Measurements from ENCODE around the gene SPIRE2. TPM values are rescaled to one million over a fixed set of nuclear protein-coding genes. Genes with fewer than 3 reads are reported as not detected.
A peak's percentile ranks its signal among the peaks of the same experiment; 100 is the strongest.

The SPIRE2 gene
- total and polyA plus RNA-seq, 5 experiments from 2014 or later, result 0.16 to 2.3 (median 1.0) TPM; not detected in 2

DNA sequence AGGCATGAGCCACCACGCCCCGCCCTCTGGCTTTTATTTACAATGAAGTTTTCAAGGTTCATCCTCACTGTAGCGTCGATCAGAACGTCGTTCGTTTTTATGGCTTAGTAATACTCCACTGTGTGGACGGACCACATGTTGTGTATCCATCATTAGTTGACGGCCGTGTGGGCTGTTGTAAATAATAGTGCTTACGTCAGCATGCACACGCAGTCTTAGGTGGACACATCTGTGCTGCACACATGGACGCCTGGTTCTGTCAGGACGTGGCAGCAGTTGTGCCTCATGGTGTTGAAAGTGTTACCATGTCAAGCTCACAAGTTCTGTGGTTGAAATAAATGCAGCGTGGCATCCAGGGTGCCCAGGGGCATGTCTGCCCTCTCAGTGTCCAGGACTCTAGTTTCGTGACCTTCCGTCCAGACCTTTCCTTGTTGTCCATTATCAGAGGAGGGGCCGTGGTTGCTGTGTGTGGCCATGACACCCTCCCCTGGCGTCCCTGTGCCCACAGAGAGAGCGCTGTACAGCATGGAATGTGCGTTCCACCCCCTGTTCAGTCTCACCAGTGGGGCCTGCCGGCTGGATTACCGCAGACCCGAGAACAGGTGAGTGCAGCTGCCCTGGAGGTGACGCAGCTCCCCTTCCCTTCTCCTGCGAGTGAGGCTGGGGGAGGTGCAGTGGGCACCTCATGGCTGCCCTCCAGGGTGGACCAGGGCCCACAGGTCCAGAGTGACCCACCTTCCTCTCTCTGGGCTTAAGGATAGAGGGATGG, 67.4 kb downstream of the SPIRE2 start:
- ATAC-seq (no peak), DNase-seq (no peak)
- Mint-ChIP-seq H3K4me1 (peaks cover 3 to 6% (median 4%) of the 10 kb centered on the region in 4 donors), H3K36me3 (peaks cover 0 to 81% (median 15%) of the 10 kb centered on the region in 3 donors), H3K9me3 (no peaks in the 10 kb centered on the region), H3K27ac (peak overlapping the region in 1 of 10 donors; percentile 29), H3K4me3 (no peak overlapping the region), H3K27me3 (no peaks in the 10 kb centered on the region)
- POLR2A ChIA-PET, result no interaction called here

DNA sequence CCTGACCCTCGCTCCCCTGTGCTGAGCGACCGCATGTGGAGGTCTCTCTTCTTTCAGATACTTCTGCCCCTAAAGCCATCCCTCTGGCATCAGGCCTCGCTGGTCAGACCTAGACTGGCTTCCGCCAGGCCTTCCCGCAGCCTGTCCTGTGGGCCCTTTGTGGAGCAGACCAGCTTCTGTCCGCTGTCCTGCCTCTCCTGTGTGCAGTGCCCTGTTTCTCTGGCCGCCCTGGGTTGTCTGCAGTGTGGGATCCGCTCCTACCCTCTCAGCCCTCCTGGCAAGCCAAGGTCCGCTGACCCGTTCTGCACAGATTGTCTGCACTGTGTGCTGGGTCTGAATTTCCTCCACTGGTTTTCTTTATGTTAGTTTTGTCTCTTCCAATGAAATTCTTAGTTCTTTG, 68.9 kb downstream of the SPIRE2 start:
- peak overlapping the region in 1 of 10 donors; percentile 71 for H3K27ac Mint-ChIP-seq
- POLR2A ChIA-PET, result interaction anchor here (0.7 kb wide), 1 partner anchor 154 kb away, joined by 3 read pairs; no protein-coding TSS in a partner anchor
- peaks cover 0 to 71% (median 15%) of the 10 kb centered on the region in 3 donors for H3K36me3 Mint-ChIP-seq
- no peak overlapping the region for H3K4me3 Mint-ChIP-seq
- DNase-seq, result no peak
- no peaks in the 10 kb centered on the region for H3K4me1 Mint-ChIP-seq
- no peak for ATAC-seq
- no peaks in the 10 kb centered on the region for H3K9me3 Mint-ChIP-seq
- H3K27me3 Mint-ChIP-seq, result no peaks in the 10 kb centered on the region

DNA sequence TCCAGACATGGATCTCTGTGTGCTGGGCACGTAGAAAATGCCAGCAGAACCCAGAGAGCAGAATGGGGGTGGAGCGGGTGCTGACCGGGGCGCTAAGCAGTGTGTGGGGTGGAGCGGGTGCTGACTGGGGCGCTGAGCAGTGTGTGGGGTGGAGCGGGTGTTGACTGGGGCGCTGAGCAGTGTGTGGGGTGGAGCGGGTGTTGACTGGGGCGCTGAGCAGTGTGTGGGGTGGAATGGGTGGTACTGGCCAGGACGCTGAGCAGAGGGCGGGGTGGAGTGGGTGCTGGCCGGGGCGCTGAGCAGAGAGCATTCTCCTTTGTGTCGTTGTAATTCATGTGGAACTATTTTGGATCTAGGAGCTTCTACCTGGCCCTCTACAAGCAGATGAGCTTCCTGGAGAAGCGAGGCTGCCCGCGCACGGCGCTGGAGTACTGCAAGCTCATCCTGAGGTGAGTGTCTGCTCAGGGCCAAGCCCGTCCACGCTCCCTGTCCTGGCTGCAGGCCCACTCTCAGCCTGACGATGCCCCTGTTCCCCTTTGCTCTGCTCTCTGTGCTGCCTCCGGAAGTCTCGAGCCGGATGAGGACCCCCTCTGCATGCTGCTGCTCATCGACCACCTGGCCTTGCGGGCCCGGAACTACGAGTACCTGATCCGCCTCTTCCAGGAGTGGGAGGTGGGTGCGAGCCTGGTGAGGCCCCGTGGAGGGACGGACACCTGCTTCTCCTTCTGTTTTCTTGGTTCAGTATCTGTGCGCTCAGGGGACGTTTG, 70.1 kb downstream of the SPIRE2 start:
- Mint-ChIP-seq H3K27ac (peak overlapping the region in 3 of 10 donors; percentile 4 to 71 (median 27)), H3K36me3 (peaks cover 0 to 63% (median 15%) of the 10 kb centered on the region in 3 donors), H3K4me1 (no peaks in the 10 kb centered on the region), H3K9me3 (no peaks in the 10 kb centered on the region), H3K27me3 (no peaks in the 10 kb centered on the region), H3K4me3 (no peak overlapping the region)
- ATAC-seq (no peak), DNase-seq (no peak)
- POLR2A ChIA-PET, result no interaction called here

DNA sequence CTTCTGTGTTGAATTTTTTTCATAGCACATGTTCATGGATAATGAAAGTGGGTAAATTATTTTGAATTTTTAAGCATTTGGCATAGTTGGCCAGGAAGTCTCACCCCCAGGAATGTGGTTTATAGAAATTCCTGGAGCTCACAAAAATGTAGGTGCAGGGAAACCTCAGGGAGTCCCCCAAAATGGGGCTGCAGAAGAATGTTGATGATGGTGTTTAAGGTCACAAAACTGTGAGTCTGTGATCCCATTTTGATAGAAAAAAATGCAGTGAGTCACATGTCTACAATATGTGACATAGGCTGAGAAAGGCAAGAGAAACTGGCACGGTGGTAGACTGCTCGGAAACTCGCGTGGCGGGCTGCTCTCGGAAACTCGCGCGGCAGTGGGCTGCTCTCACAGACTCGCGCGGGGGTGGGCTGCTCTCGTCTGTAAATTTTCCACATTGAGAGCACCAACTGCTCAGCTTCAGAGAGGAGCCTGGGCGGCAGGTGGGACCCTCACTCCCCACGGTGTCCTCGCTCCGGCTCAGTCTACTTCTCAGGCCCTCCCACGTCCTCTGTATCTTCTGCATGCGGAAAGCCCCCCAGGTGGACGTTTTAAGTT, 71.7 kb downstream of the SPIRE2 start:
- Mint-ChIP-seq H3K36me3 (peaks cover 0 to 63% (median 15%) of the 10 kb centered on the region in 3 donors), H3K4me1 (no peaks in the 10 kb centered on the region), H3K27ac (no peak overlapping the region), H3K27me3 (no peaks in the 10 kb centered on the region), H3K9me3 (no peaks in the 10 kb centered on the region), H3K4me3 (no peak overlapping the region)
- POLR2A ChIA-PET, result no interaction called here
- DNase-seq, result no peak
- ATAC-seq, result no peak

DNA sequence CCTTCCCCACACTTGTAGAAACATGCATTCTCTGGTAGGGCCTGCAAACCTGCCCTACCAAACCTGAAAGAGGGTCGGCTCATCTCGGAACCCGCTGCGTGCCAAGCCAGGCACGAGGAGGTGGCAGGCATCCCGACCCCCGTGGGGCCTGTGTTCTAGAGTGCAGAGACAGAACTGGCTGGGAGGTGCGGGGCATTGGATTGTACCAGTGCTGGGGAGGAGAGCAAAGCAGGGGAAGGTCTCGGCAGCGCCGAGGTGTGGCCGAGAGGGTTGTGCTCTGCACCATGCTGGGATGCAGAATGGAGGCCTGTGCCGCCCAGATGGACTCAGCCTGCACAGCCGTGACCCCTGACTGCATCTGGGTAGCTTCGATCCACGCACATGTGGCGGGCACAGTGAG, 72.6 kb downstream of the SPIRE2 start:
- no peaks in the 10 kb centered on the region for H3K9me3 Mint-ChIP-seq
- no peaks in the 10 kb centered on the region for H3K27me3 Mint-ChIP-seq
- peaks cover 0 to 59% (median 15%) of the 10 kb centered on the region in 3 donors for H3K36me3 Mint-ChIP-seq
- peak overlapping the region in 2 of 10 donors; percentile 5 to 22 for H3K27ac Mint-ChIP-seq
- no peak for ATAC-seq
- POLR2A ChIA-PET, result no interaction called here
- H3K4me3 Mint-ChIP-seq, result no peak overlapping the region
- no peaks in the 10 kb centered on the region for H3K4me1 Mint-ChIP-seq
- DNase-seq, result no peak

DNA sequence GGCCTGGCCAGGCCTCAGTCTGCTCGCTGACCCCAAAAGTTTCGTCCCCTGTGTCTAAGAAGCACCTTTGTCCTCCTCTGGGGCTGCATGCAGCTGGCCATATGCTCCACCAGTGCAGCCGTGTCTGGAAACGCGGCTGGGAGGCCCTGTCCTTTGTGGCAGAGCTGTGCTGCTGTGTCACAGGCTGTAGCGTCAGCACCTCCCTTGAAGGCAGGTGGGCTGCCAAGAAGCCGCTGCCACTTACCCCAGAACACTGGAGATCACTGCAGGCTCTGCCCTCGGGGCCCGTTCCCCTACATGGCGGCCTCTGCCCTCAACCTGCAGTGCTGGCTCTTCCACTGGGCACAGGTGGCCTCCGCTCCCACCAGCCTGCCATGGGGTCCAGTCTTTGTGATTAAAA, 74.7 kb downstream of the SPIRE2 start:
- Mint-ChIP-seq H3K27me3 (no peaks in the 10 kb centered on the region), H3K4me1 (no peaks in the 10 kb centered on the region), H3K36me3 (peaks cover 0 to 48% (median 19%) of the 10 kb centered on the region in 3 donors), H3K4me3 (no peak overlapping the region), H3K27ac (no peak overlapping the region), H3K9me3 (no peaks in the 10 kb centered on the region)
- ATAC-seq, result peak in 1 of 2 donors; percentile 20
- no peak for DNase-seq
- POLR2A ChIA-PET, result no interaction called here

DNA sequence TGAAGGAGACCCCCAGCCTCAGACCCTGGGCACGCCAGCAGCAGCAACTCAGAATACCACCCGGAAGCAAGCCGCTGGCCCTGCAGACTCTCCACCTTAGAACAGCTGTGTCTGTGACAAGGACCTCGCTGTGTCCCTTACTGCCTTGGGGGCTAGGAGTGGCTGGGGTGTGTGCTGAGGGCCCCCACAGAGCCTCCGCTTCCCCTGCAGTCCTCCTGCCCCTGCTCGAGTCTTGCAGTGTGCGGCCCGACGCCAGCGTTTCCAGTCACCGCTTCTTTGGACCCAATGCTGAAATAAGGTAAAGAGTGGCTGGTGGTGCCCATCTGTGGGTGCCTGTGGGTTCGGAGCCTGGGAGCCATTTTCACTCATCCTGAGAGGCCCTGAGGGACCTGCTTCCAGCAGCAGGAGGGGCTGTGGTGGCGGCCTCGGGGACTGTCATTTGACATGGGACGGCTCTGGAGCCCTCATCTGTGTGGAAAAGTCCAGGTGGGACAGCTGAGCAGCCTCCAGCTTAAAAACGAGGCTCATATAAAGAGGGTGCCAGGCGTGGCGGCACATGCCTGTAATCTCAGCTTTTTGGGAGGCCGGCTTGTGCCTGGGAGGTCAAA, 75.7 kb downstream of the SPIRE2 start:
- Mint-ChIP-seq H3K4me3 (no peak overlapping the region), H3K27ac (no peak overlapping the region), H3K4me1 (peaks cover 0 to 2% (median 0%) of the 10 kb centered on the region in 4 donors), H3K9me3 (no peaks in the 10 kb centered on the region), H3K36me3 (peaks cover 0 to 45% (median 14%) of the 10 kb centered on the region in 3 donors), H3K27me3 (no peaks in the 10 kb centered on the region)
- ATAC-seq (no peak), DNase-seq (no peak)
- POLR2A ChIA-PET, result no interaction called here

DNA sequence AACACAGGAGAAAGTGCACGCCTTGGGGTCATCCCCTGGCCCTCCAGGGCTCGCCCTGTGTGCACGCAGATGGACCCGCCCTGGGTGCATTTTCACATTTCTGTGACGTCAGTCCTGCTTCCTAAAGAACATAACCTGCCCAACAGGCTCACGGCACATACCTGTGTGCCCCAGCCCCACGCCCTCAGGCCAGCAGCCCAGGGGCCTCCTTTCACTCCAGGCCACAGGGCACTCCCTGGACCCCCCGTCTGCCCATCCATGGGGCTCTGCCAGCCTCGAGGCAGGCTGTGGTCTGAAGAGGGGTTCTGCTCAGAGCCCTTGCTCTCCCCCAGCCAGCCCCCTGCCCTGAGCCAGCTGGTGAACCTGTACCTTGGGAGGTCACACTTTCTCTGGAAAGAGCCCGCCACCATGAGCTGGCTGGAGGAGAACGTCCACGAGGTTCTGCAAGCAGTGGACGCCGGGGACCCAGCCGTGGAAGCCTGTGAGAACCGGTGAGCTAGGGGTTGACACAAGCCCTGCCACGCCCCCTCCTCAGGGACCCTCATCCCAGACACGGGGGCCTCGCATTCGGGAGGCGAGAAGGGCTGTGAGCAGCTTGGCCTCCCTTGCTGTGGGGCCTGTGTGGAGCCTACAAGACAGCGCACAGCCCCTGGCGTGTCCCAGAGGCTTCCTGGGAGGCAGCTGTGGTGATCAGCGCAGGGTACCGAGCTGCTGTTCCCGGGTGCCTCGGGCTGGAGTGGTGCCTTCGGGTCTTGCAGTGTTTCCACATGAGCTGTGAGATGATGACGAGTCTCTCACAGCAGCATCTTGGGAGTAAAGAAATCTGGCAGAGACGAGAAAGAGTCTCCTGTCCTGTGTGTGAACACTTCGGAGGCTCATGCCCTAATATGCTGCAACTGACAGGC, 76.6 kb downstream of the SPIRE2 start:
- ATAC-seq (no peak), DNase-seq (no peak)
- peak overlapping the region in 1 of 10 donors; percentile 44 for H3K27ac Mint-ChIP-seq
- peaks cover 0 to 3% (median under 1%) of the 10 kb centered on the region in 4 donors for H3K4me1 Mint-ChIP-seq
- POLR2A ChIA-PET, result interaction anchor here (0.8 kb wide), 1 partner anchor 161 kb away, joined by 3 read pairs; no protein-coding TSS in a partner anchor
- H3K4me3 Mint-ChIP-seq, result no peak overlapping the region
- H3K9me3 Mint-ChIP-seq, result no peaks in the 10 kb centered on the region
- H3K36me3 Mint-ChIP-seq, result peaks cover 0 to 40% (median 8%) of the 10 kb centered on the region in 3 donors
- no peaks in the 10 kb centered on the region for H3K27me3 Mint-ChIP-seq

DNA sequence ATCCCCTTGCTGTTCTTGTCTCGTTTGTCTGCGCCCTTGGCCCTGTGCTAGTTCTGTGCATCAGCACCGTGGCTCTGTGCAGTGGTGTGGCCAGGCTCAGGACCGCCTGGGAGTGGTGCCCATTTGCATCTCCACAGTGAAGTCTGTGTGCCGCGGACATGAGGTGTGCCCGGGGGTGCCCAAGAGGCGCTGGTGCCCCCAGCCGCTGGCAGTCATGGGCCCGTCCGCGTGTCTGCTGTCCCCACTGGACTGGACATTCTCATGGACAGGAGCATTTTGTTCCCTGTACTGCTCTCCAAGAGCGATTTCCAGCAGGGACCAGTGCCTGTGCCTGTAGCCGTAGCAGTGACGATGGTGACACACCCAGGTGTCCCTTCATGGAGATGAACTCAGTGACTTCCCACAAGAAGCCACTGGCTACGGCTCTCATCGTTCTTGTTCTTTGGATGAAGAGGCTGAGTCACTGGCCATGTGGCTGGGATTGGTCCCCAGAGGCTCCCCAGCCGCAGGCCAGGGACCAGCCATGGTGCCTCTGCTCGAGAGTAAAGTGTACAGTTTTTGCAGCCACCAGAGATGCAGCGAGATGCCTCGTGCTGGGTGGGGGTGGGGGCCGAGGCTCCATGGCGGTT, 77.3 kb downstream of the SPIRE2 start:
- Mint-ChIP-seq H3K9me3 (no peaks in the 10 kb centered on the region), H3K27ac (peak overlapping the region in 1 of 10 donors; percentile 44), H3K4me1 (peaks cover 0 to 10% (median 4%) of the 10 kb centered on the region in 4 donors), H3K4me3 (no peak overlapping the region), H3K36me3 (peaks cover 0 to 37% (median 4%) of the 10 kb centered on the region in 3 donors), H3K27me3 (no peaks in the 10 kb centered on the region)
- no peak for ATAC-seq
- DNase-seq, result no peak
- POLR2A ChIA-PET, result interaction anchor here (0.6 to 0.8 kb wide), 2 partner anchors 161 to 660 kb away, joined by 3 to 4 read pairs; no protein-coding TSS in a partner anchor

DNA sequence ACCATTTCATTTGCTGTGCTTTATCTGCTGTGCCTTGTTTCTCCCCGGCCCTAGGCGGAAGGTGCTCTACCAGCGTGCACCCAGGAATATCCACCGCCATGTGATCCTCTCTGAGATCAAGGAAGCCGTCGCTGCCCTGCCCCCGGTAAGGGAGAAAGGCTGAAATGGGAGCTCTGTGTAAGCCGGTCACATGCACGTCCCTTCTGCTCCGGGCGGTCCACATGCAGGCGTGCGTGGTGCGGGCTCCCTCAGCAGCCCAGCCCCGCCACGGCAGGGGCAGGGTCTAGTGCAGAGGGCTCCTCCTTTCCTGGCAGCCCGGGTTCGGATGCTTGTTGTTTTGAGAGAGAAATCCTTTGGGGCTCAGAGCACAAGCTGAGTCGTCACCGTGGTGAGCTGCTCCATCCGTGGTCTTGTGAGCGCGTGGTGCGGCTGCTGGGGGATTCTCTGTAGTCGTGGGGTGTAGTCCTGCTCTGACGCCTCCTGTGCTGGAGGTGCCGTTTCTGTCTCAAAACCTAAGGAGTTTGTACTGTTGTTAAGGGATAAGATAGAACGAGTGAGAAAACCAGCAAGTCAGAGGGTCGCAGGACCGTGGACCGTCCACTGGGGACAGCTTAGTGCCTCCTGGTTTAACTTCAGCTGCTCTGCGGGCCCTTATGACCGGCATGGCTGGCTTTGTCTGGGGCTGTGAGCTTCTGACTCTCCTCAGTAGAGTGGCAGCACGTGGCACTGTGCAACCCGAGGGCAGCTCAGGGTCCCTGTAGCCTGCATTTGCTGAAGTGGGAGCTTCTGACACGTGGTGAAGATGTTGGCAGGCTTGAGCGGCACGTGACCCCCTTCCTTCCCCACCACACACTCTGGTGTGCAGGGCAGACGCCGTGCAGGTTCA, 78.1 kb downstream of the SPIRE2 start:
- H3K4me1 Mint-ChIP-seq, result peaks cover 0 to 10% (median 5%) of the 10 kb centered on the region in 4 donors
- ATAC-seq, result no peak
- peak overlapping the region in 1 of 10 donors; percentile 67 for H3K27ac Mint-ChIP-seq
- no peaks in the 10 kb centered on the region for H3K9me3 Mint-ChIP-seq
- POLR2A ChIA-PET, result interaction anchor here (0.6 to 1.1 kb wide), 3 partner anchors 9 to 661 kb away, joined by 3 to 4 read pairs (median 3); no protein-coding TSS in a partner anchor
- no peak for DNase-seq
- no peak overlapping the region for H3K4me3 Mint-ChIP-seq
- peaks cover 0 to 38% (median 4%) of the 10 kb centered on the region in 3 donors for H3K36me3 Mint-ChIP-seq
- no peaks in the 10 kb centered on the region for H3K27me3 Mint-ChIP-seq
